PC-3 (cell line): ENCODE data around the gene FST. TPM values are rescaled to one million over a fixed set of nuclear protein-coding genes. Genes with fewer than 3 reads are reported as not detected.

Experiments used
- ATAC-seq: fragments of 200-7000 bp; cut with Tn5 transposase; 2 replicates; pipeline ENCODE4 v1.9.1; 2020; ENCODE audit warnings: mild to moderate bottlenecking, moderate library complexity
- BruUV-seq: library from RNA; stranded (reverse); fragments of 400-500 nt; replicated peaks from 2 replicates; lab custom pipeline; 2021; lab: Mats Ljungman, UMichigan
- CTCF ChIA-PET: fragments of 300-600 bp; sonication (Branson Sonifier 250); formaldehyde crosslinking; loops from one replicate; lab custom pipeline; 2022; ENCODE audit warnings: antibody characterized with exemption; lab: Charles Lee
- POLR2A ChIA-PET: fragments of 300-600 bp; sonication (Branson Sonifier 250); formaldehyde crosslinking; loops from one replicate; lab custom pipeline; 2022; ENCODE audit warnings: antibody characterized with exemption; ENCODE audit not compliant: unreplicated experiment; lab: Charles Lee
- DNase-seq: peaks from one replicate; pipeline ENCODE4 v3.0.0-alpha.2; 2015
- H2AFZ ChIP-seq: fragments of 300-600 bp; sonication (generic); 2 replicates; pipeline ENCODE4 v1.6.0; 2016; ENCODE audit warnings: antibody characterized with exemption, low read length
- H3F3A ChIP-seq: fragments of 300-600 bp; sonication (generic); one replicate; pipeline ENCODE4 v1.6.0; 2017; ENCODE audit warnings: antibody characterized with exemption, low read length, control low read depth, mild to moderate bottlenecking; ENCODE audit not compliant: unreplicated experiment
- H3K27ac ChIP-seq: fragments of 300-600 bp; sonication (generic); 2 replicates; pipeline ENCODE4 v1.5.1; 2016; ENCODE audit warnings: mild to moderate bottlenecking, low read length
- H3K27me3 ChIP-seq: fragments of 300-600 bp; sonication (generic); 2 replicates; pipeline ENCODE4 v1.6.1; 2016; ENCODE audit warnings: low read length, mixed read lengths
- H3K36me3 ChIP-seq: fragments of 300-600 bp; sonication (generic); 2 replicates; pipeline ENCODE4 v1.6.1; 2016; ENCODE audit warnings: low read depth, mixed run types, low read length, mixed read lengths
- H3K4me1 ChIP-seq: fragments of 300-600 bp; sonication (generic); 2 replicates; pipeline ENCODE4 v1.5.1; 2016; ENCODE audit warnings: low read length; ENCODE audit not compliant: insufficient read depth
- H3K4me2 ChIP-seq: fragments of 300-600 bp; sonication (generic); 2 replicates; pipeline ENCODE4 v1.6.0; 2016; ENCODE audit warnings: low read length
- H3K4me3 ChIP-seq: fragments of 300-600 bp; sonication (generic); 2 replicates; pipeline ENCODE4 v1.5.1; 2016; ENCODE audit warnings: mild to moderate bottlenecking, low read length, mixed read lengths
- H3K79me2 ChIP-seq: fragments of 300-600 bp; sonication (generic); 2 replicates; pipeline ENCODE4 v1.6.1; 2017; ENCODE audit warnings: low read length, mixed read lengths
- H3K9ac ChIP-seq: fragments of 300-600 bp; sonication (generic); 2 replicates; pipeline ENCODE4 v1.6.0; 2016; ENCODE audit warnings: mild to moderate bottlenecking, low read length
- H3K9me2 ChIP-seq: fragments of 300-600 bp; sonication (generic); replicated peaks from 2 replicates; pipeline ENCODE4 v1.6.1; 2016; ENCODE audit warnings: mixed run types, low read length, mixed read lengths
- H3K9me3 ChIP-seq: fragments of 300-600 bp; sonication (generic); 2 replicates; pipeline ENCODE4 v1.6.1; 2016; ENCODE audit warnings: low read length, mixed read lengths
- H4K20me1 ChIP-seq: fragments of 300-600 bp; sonication (generic); 2 replicates; pipeline ENCODE4 v1.6.1; 2016; ENCODE audit warnings: low read length, mixed read lengths
- EZH2 ChIP-seq: fragments of 300-600 bp; sonication (generic); IDR thresholded peaks from one replicate; pipeline ENCODE4 v1.6.1; 2017; ENCODE audit warnings: antibody characterized with exemption, mild to moderate bottlenecking, low read length; ENCODE audit not compliant: unreplicated experiment
- EZH2phosphoT487 ChIP-seq: fragments of 300-600 bp; sonication (generic); IDR thresholded peaks from 2 replicates; pipeline ENCODE4 v1.6.1; 2018; ENCODE audit warnings: mild to moderate bottlenecking, antibody characterized with exemption, low read length, borderline replicate concordance
- intact Hi-C: fragments of 100-400 bp; cut with micrococcal nuclease; formaldehyde crosslinking; loops from 2 replicates; pipeline ENCODE4 v1.9.0; 2023
- total RNA-seq: library from RNA; depleted of rRNA; stranded (reverse); fragments of >200 nt; gene quantifications from 2 replicates; pipeline ENCODE4 v1.2.3, GENCODE V29; 2014
- TF ChIP-seq, protein P1 (sequence below): fragments of 300-600 bp; sonication (generic); conservative IDR thresholded peaks from 2 replicates; pipeline ENCODE4 v1.5.1; 2017; ENCODE audit warnings: antibody characterized with exemption, low read depth, mild to moderate bottlenecking, low read length

Gene FST
- total RNA-seq, 1 experiment from 2014 or later: 403 TPM

DNA sequence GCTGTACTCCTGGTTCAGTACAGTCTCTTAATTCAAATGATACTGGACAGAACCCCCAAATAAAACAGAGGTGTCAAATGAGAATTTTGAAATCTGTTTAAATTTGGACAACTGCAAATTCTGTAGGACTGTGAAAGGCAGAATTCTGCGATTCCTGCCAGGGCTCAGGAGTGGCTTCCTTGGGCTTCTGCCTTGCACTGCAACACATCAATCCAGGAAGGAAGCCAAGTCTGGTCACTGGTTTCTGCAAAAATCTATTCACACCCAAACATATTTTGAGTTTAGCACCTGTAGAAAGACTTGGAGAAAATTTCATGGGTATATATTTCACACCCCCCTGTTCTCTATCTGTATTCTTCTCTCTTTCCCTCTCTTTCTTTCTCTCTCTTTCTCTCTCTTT is 37.5 kb upstream of the FST start:
- ChIA-PET CTCF (interaction anchor here (0.7 kb wide), 1 partner anchor 862 kb away, joined by 3 read pairs; no protein-coding TSS in a partner anchor), POLR2A (no interaction called here)
- intact Hi-C loops: no loop called here
- Histone ChIP-seq H3K4me3 (no peak overlapping the region), H3K79me2 (no peaks in the 10 kb centered on the region), H3K4me1 (peaks cover 21% of the 10 kb centered on the region), H3F3A (no peaks in the 10 kb centered on the region), H3K9me2 (no peaks in the 10 kb centered on the region), H3K27ac (no peak overlapping the region), H3K27me3 (no peaks in the 10 kb centered on the region), H3K36me3 (no peaks in the 10 kb centered on the region), H4K20me1 (no peaks in the 10 kb centered on the region), H3K9ac (no peak overlapping the region), H3K9me3 (no peaks in the 10 kb centered on the region), H2AFZ (no peak overlapping the region), H3K4me2 (no peak overlapping the region)
- no TSS peak for BruUV-seq
- ATAC-seq (no peak), DNase-seq (no peak)
- TF ChIP-seq, protein P1, sequence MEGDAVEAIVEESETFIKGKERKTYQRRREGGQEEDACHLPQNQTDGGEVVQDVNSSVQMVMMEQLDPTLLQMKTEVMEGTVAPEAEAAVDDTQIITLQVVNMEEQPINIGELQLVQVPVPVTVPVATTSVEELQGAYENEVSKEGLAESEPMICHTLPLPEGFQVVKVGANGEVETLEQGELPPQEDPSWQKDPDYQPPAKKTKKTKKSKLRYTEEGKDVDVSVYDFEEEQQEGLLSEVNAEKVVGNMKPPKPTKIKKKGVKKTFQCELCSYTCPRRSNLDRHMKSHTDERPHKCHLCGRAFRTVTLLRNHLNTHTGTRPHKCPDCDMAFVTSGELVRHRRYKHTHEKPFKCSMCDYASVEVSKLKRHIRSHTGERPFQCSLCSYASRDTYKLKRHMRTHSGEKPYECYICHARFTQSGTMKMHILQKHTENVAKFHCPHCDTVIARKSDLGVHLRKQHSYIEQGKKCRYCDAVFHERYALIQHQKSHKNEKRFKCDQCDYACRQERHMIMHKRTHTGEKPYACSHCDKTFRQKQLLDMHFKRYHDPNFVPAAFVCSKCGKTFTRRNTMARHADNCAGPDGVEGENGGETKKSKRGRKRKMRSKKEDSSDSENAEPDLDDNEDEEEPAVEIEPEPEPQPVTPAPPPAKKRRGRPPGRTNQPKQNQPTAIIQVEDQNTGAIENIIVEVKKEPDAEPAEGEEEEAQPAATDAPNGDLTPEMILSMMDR: no peak
- TF ChIP-seq EZH2 (no peak), EZH2phosphoT487 (no peak)

DNA sequence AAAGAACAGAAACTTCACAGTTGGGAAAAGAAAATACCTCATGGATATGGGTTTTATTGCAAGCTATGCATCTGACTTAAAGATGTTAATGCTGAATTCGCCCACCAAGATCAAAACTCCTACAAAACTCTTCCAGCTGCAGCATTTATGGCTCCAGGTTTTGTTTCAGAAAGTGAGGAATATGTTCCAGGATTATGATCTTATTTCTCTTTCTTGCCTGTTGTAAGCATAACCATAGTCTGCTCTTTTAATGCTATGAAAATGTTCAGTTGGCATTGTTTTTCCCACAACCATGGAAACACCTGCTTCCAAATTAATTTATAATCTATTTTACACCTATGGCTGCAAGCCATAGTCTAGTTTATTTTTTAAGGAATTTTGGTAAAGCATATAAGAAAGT is 34.9 kb upstream of the FST start:
- Histone ChIP-seq H3K4me1 (no peaks in the 10 kb centered on the region), H3K36me3 (no peaks in the 10 kb centered on the region), H3K27ac (no peak overlapping the region), H3K9ac (no peak overlapping the region), H3K4me3 (no peak overlapping the region), H3K27me3 (no peaks in the 10 kb centered on the region), H4K20me1 (no peaks in the 10 kb centered on the region), H3F3A (no peaks in the 10 kb centered on the region), H2AFZ (no peak overlapping the region), H3K9me2 (no peaks in the 10 kb centered on the region), H3K4me2 (no peak overlapping the region), H3K9me3 (no peaks in the 10 kb centered on the region), H3K79me2 (no peaks in the 10 kb centered on the region)
- no peak for DNase-seq
- BruUV-seq: no TSS peak
- ChIA-PET CTCF (no interaction called here), POLR2A (no interaction called here)
- intact Hi-C loops: no loop called here
- TF ChIP-seq, protein P1: no peak
- TF ChIP-seq EZH2 (no peak), EZH2phosphoT487 (no peak)
- no peak for ATAC-seq

DNA sequence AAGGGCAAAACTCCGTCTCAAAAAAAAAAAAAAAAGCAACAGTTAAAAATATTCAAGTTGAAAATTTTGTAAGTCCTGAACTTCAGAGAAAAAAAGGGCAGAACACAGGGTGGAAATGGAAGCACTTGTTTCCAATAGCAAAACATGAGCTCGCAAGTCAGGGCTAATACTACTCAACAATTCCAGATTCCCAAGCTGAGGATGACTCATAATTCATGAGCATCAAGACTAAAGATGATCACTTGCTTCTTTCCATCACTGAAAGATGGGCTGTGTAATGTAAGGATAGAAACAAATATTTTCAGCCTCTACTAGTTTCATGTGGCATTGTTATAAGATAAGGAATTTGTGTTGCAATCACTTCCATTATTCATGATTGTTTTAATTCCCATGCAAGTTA is 33.5 kb upstream of the FST start:
- CTCF ChIA-PET: no interaction called here
- BruUV-seq: no TSS peak

More for the DNA sequence above, 33.5 kb upstream of the FST start:
- Histone ChIP-seq H3K4me1 (no peaks in the 10 kb centered on the region), H3K79me2 (no peaks in the 10 kb centered on the region), H3F3A (no peaks in the 10 kb centered on the region), H3K9me2 (no peaks in the 10 kb centered on the region), H2AFZ (no peak overlapping the region), H3K9me3 (no peaks in the 10 kb centered on the region), H3K9ac (no peak overlapping the region), H4K20me1 (no peaks in the 10 kb centered on the region), H3K4me2 (no peak overlapping the region), H3K27me3 (no peaks in the 10 kb centered on the region), H3K27ac (no peak overlapping the region), H3K4me3 (no peak overlapping the region), H3K36me3 (no peaks in the 10 kb centered on the region)
- POLR2A ChIA-PET: no interaction called here
- DNase-seq: no peak
- TF ChIP-seq, protein P1: no peak
- TF ChIP-seq EZH2phosphoT487 (no peak), EZH2 (no peak)
- no peak for ATAC-seq
- intact Hi-C loops: no loop called here
